Fibroblast of mammary gland (primary cell): ENCODE results near the gene YEATS4.

ENCODE experiments used
- DNase-seq: peaks from one replicate; pipeline ENCODE4 v3.0.0-alpha.2; 2010; ENCODE audit warnings: low read depth
- H3K4me3 ChIP-seq: 2 replicates; pipeline ENCODE4 v1.5.1; 2011; ENCODE audit warnings: low read depth, mild to moderate bottlenecking, low read length, moderate library complexity; ENCODE audit not compliant: control insufficient read depth
- CTCF ChIP-seq: conservative IDR thresholded peaks from 2 replicates; pipeline ENCODE4 v1.5.1; 2011; ENCODE audit warnings: low read depth, low read length, inconsistent platforms; ENCODE audit not compliant: control insufficient read depth, insufficient read depth

YEATS4 gene

GRCh38 chr12:69438539-69438938, 79.0 kb downstream of the YEATS4 start:
- H3K4me3 ChIP-seq = no peak overlapping the region
- DNase-seq = no peak
- TF ChIP-seq CTCF = no peak

GRCh38 chr12:69440016-69440415, 80.5 kb downstream of the YEATS4 start:
- no peak overlapping the region for H3K4me3 ChIP-seq
- no peak for TF ChIP-seq CTCF
- DNase-seq = no peak
